ENCODE measurements around the gene SYT17. TPM values are rescaled to one million over a fixed set of nuclear protein-coding genes. Genes with fewer than 3 reads are reported as not detected.

The SYT17 gene
- total RNA-seq, 4 donors from 2014 or later: 4.2 to 9.0 (median 6.3) TPM

- 59 to 62% methylated on average over 3 to 4 of the region's 4 CpGs for WGBS, 2 donors (ENCODE audit: low coverage in 1 of 2)
Measured at GRCh38 chr16:19228052-19228451, 60.0 kb downstream of the SYT17 start.

DNA sequence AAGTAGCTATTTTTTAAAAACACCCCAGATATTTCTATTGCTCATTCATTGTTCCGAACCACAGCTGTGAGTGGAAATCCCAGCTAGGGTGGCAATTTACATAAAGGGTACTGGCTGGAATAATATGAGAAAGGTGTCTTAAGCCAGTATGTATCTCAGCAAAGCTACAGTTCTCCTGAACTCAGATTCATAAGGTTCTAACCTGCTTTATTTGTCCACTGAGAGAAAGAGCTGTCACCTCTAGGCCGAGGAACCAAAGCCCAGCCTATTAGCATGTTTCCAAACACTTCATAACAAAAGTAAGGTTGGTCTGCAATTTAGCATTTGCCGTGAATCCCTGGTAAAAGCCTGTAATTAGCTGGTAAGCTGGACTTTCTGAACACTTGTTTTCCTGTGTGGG is 60.5 kb downstream of the SYT17 start:
- WGBS, 2 donors (ENCODE audit: low coverage in 1 of 2): 27 to 44% methylated on average over 2 of the region's 3 CpGs
- Histone ChIP-seq H3K27ac (peak overlapping the region; percentile 55 to 83 (median 76)), H3K27me3 (no peaks in the 10 kb centered on the region), H3K4me3 (no peak overlapping the region), H3K4me1 (peaks cover 0 to 37% (median 7%) of the 10 kb centered on the region in 3 donors), H3K36me3 (peaks cover 0 to 10% of the 10 kb centered on the region in 2 donors), H3K9me3 (peaks cover 0 to 8% (median 0%) of the 10 kb centered on the region in 3 donors)
- TF ChIP-seq POLR2A (IDR thresholded peaks at IDR 0.05) (no peak), EP300 (IDR thresholded peaks at IDR 0.05) (no peak), POLR2AphosphoS5 (IDR thresholded peaks at IDR 0.05) (no peak)
- TF ChIP-seq, protein P1, sequence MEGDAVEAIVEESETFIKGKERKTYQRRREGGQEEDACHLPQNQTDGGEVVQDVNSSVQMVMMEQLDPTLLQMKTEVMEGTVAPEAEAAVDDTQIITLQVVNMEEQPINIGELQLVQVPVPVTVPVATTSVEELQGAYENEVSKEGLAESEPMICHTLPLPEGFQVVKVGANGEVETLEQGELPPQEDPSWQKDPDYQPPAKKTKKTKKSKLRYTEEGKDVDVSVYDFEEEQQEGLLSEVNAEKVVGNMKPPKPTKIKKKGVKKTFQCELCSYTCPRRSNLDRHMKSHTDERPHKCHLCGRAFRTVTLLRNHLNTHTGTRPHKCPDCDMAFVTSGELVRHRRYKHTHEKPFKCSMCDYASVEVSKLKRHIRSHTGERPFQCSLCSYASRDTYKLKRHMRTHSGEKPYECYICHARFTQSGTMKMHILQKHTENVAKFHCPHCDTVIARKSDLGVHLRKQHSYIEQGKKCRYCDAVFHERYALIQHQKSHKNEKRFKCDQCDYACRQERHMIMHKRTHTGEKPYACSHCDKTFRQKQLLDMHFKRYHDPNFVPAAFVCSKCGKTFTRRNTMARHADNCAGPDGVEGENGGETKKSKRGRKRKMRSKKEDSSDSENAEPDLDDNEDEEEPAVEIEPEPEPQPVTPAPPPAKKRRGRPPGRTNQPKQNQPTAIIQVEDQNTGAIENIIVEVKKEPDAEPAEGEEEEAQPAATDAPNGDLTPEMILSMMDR (IDR thresholded peaks at IDR 0.05): no peak
- ATAC-seq: no peak

More at GRCh38 chr16:19228052-19228451, 60.0 kb downstream of the SYT17 start:
- H3K36me3 ChIP-seq: peaks cover 0 to 10% of the 10 kb centered on the region in 2 donors
- peak overlapping the region; percentile 55 to 83 (median 76) for H3K27ac ChIP-seq
- no peak overlapping the region for H3K4me3 ChIP-seq
- H3K9me3 ChIP-seq: peaks cover 0 to 8% (median 0%) of the 10 kb centered on the region in 3 donors
- TF ChIP-seq POLR2AphosphoS5 (IDR thresholded peaks at IDR 0.05) (no peak), POLR2A (IDR thresholded peaks at IDR 0.05) (no peak), EP300 (IDR thresholded peaks at IDR 0.05) (no peak)
- TF ChIP-seq, protein P1 (IDR thresholded peaks at IDR 0.05): no peak
- H3K4me1 ChIP-seq: peaks cover 0 to 37% (median 7%) of the 10 kb centered on the region in 3 donors
- no peak for ATAC-seq
- no peaks in the 10 kb centered on the region for H3K27me3 ChIP-seq

- peaks cover 0 to 37% (median 7%) of the 10 kb centered on the region in 3 donors for H3K4me1 ChIP-seq
- no peak overlapping the region for H3K27ac ChIP-seq
- peaks cover 0 to 1% of the 10 kb centered on the region in 2 donors for H3K36me3 ChIP-seq
- H3K4me3 ChIP-seq: no peak overlapping the region
- peaks cover 0 to 10% (median 0%) of the 10 kb centered on the region in 3 donors for H3K9me3 ChIP-seq
- no peaks in the 10 kb centered on the region for H3K27me3 ChIP-seq
- no peak for TF ChIP-seq EP300 (IDR thresholded peaks at IDR 0.05)
- TF ChIP-seq, protein P1 (IDR thresholded peaks at IDR 0.05): no peak
- TF ChIP-seq POLR2A (IDR thresholded peaks at IDR 0.05): no peak
- TF ChIP-seq POLR2AphosphoS5 (IDR thresholded peaks at IDR 0.05): no peak
- no peak for ATAC-seq
- WGBS, 2 donors (ENCODE audit: low coverage in 1 of 2): 80 to 93% methylated on average over 3 of the region's 3 CpGs
Measured at GRCh38 chr16:19230575-19230974, 62.5 kb downstream of the SYT17 start.

DNA sequence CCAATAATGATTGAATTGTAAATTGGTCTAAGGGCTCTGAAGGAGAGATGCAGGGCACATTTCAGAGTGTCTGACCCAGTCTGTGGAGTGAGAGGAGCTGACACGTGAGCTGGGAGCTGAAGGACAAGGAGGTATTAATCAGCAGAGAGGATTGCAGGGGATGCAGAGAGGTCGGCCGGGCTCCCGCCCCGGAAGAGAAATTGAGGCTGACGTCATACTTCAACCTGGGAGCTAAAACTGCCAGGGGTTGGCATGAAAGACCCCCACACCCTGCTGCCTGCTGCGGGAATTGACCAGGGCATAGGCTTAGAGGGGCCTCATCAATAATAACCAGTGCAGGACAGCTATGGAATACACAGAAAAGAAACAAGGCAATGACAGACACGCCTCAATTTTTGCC is 63.8 kb downstream of the SYT17 start:
- ATAC-seq: no peak
- no peaks in the 10 kb centered on the region for H3K36me3 ChIP-seq
- H3K9me3 ChIP-seq: peaks cover 0 to 17% (median 0%) of the 10 kb centered on the region in 3 donors
- H3K4me1 ChIP-seq: peaks cover 0 to 28% (median 7%) of the 10 kb centered on the region in 3 donors
- H3K27me3 ChIP-seq: no peaks in the 10 kb centered on the region
- H3K4me3 ChIP-seq: no peak overlapping the region
- WGBS, 2 donors (ENCODE audit: low coverage in 1 of 2): 56 to 90% methylated on average over 2 of the region's 8 CpGs
- TF ChIP-seq POLR2A (IDR thresholded peaks at IDR 0.05): no peak
- no peak for TF ChIP-seq POLR2AphosphoS5 (IDR thresholded peaks at IDR 0.05)
- TF ChIP-seq, protein P1 (IDR thresholded peaks at IDR 0.05): no peak
- TF ChIP-seq EP300 (IDR thresholded peaks at IDR 0.05): no peak
- H3K27ac ChIP-seq: no peak overlapping the region

GRCh38 chr16:19232988-19233387 is 64.9 kb downstream of the SYT17 start:
- Histone ChIP-seq H3K27ac (no peak overlapping the region), H3K4me1 (peaks cover 0 to 17% (median 5%) of the 10 kb centered on the region in 3 donors), H3K4me3 (no peak overlapping the region), H3K27me3 (no peaks in the 10 kb centered on the region), H3K9me3 (peaks cover 0 to 17% (median 0%) of the 10 kb centered on the region in 3 donors), H3K36me3 (no peaks in the 10 kb centered on the region)
- no peak for ATAC-seq
- no peak for TF ChIP-seq POLR2A (IDR thresholded peaks at IDR 0.05)
- TF ChIP-seq POLR2AphosphoS5 (IDR thresholded peaks at IDR 0.05): no peak
- TF ChIP-seq, protein P1 (IDR thresholded peaks at IDR 0.05): no peak
- no peak for TF ChIP-seq EP300 (IDR thresholded peaks at IDR 0.05)
- WGBS, 2 donors (ENCODE audit: low coverage in 1 of 2): 55 to 60% methylated on average over 1 to 2 of the region's 5 CpGs
